GM19397 (cell line): ENCODE results near the gene SERPINA9.
"Not testable (repeated sequence)": the region's sequence is repeated elsewhere in the genome, so short reads cannot be mapped to it uniquely, and the experiment has no call there.

ENCODE experiments used
- ATAC-seq: cut with Tn5 transposase; IDR thresholded peaks from one replicate; pipeline ENCODE4 v1.9.1; 2021; ENCODE audit warnings: mild to moderate bottlenecking, moderate library complexity; ENCODE audit not compliant: unreplicated experiment

SERPINA9 gene, protein sequence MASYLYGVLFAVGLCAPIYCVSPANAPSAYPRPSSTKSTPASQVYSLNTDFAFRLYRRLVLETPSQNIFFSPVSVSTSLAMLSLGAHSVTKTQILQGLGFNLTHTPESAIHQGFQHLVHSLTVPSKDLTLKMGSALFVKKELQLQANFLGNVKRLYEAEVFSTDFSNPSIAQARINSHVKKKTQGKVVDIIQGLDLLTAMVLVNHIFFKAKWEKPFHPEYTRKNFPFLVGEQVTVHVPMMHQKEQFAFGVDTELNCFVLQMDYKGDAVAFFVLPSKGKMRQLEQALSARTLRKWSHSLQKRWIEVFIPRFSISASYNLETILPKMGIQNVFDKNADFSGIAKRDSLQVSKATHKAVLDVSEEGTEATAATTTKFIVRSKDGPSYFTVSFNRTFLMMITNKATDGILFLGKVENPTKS

GRCh38 chr14:94476023-94476422 lies at the start of gene SERPINA9:
SERPINA9 (minus strand) TSS chr14:94476197; CDS start chr14:94469840, 6,357 bp downstream.
- ATAC-seq = no peak

- no peak for ATAC-seq
These were observed 48.1 kb upstream of the SERPINA9 start for GRCh38 chr14:94524093-94524492.

- no peak for ATAC-seq
These were observed 47.3 kb upstream of the SERPINA9 start for GRCh38 chr14:94523265-94523664.

DNA sequence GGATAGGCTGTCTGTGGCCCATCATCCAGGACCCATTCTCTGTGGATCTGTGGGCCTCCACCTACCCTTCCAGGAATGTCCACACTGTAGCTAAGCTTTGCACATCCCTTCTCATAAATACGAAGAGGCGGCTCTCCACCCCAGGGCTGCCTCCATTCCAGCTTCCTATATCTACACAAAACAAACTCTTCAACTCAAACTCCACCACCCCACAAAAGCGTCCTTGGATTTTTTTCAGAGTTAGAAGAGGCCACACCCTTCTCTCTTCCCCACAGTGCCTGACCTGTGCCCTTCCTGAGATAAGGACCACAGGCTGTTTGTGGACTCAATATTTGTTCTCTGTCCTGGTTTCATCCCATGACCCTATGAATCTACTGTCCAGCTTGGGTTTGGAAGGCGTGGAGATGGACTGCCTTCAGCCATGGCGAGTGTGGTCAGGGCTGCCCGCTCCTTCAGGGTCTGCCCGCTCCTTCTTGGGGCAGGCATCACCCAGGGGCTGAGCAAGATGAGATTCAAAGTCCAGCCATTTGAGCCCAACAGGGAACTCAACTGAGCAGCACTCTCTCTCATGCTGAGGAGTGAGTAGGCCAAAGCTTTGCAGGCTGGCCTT lies 46.2 kb upstream of the SERPINA9 start:
- ATAC-seq = no peak

DNA sequence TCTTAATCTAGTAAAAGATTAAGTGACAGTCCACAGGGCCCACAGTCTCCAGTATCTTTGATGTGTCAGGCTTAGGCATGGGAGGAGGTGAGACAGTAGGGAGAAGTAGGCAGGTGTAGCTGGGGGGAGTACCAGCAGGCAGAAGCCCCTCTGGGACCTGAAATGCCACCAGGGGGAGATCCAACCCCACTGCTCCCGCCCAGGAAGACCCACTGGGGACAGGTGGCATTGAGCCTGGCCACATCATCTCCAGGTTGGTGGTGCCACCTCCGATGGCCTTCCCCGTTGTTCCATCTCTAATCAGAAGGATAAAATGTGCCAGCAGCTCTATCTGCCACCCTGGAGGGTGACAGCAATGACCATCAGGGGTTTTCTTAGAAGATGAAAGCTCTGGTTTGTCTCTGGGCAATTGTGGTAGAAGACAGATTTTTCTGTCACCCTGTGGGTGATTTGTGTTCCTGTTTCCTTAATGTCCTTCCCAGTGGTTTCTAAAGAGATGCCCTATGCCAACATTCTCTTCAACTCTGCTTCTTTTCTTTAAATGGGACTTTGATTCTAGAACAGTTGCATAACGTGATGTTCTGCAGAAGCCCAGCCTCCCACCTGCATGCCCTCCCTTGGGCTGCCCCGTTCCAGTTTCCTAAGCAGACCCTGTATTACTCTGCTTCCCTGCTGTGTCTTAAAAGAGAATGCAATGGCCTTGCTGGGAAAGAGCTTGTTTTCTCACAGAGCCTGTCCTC lies 45.5 kb upstream of the SERPINA9 start:
- ATAC-seq = no peak

GRCh38 chr14:94517641-94518257 lies 41.8 kb upstream of the SERPINA9 start:
- ATAC-seq = no peak

- ATAC-seq = no peak
These were observed 41.2 kb upstream of the SERPINA9 start for GRCh38 chr14:94517248-94517640.

DNA sequence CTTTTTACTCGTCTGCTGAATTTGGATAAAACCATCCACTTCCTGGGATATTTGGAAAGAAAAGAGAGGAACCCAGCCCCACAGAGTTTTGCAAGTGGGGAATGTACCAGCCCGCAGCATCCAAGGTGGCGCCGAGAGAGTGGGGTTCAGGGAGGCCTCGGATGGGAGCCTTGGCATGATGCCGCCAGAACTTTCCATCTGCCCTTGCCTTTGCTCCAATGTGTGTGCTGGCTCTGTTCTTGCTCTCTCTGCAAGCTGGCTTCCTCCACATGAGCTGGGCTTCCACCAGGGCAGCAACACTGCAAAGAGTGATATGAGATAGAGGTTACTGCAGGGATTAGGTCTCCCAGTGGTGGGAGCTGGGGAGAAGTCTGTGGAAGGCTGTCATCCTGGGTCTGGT lies 39.9 kb upstream of the SERPINA9 start:
- ATAC-seq = no peak

- ATAC-seq = no peak
These were observed 39.4 kb upstream of the SERPINA9 start for GRCh38 chr14:94515426-94515825.

DNA sequence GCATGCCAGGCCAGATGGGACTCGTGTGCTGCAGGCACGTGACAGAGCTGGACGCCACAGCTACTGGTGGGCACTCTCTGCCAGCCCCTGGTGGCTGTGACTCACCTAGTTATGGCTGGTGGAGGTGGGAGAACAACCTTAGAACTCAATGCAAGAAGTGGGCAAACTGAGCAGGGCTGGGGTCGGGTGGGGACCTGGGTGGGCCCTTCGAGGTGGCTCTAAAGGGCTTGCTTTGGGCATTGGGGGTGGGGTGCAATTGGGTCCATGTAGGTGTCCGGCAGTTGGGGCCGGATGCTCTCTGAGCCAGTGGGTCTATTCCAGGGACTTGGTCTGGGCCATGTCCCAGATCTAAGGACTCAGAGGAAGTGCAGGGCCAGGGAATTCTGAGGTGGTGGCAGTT lies 38.4 kb upstream of the SERPINA9 start:
- ATAC-seq = no peak

DNA sequence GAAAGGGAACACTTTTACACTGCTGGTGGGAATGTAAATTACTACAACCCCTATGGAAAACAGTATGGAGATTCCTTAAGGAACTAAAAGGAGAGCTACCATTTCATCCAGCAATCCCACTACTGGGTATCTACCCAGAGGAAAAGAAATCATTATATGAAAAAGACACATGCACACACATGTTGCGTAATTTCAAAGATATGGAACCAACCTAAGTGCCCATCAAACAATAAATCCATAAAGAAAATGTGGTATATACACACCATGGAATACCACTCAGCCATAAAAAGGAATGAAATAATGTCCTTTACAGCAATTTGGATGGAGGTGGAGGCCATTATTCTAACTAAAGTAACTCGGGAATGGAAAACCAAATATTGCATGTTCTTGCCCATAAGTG lies 34.5 kb upstream of the SERPINA9 start:
- ATAC-seq = not testable (repeated sequence)

GRCh38 chr14:94509356-94509755 lies 33.4 kb upstream of the SERPINA9 start, which contains the start of gene SERPINA12:
SERPINA12 (minus strand) TSS chr14:94509469; CDS start chr14:94498397, 11,072 bp downstream.
- no peak for ATAC-seq

GRCh38 chr14:94505641-94506040 lies 29.6 kb upstream of the SERPINA9 start:
- no peak for ATAC-seq

DNA sequence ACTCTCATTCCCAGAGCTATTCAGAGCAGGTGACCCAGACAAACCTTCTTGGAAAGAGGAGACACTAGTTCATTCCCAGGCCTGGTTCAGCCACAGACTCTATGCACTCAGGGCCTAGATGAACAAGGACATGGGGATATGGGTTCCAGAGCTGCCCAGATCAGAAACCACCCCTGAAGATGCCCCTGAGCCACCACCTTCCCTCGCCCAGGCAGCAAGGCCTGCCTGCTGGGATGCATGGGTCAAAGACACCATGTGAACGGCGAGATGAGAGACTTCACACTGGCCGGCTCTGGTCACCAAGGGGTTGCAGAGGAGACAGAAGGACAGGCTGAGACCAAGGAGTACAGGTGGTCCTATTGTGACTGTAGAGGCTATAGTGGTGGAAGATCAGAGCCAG lies 29.2 kb upstream of the SERPINA9 start:
- ATAC-seq = no peak

DNA sequence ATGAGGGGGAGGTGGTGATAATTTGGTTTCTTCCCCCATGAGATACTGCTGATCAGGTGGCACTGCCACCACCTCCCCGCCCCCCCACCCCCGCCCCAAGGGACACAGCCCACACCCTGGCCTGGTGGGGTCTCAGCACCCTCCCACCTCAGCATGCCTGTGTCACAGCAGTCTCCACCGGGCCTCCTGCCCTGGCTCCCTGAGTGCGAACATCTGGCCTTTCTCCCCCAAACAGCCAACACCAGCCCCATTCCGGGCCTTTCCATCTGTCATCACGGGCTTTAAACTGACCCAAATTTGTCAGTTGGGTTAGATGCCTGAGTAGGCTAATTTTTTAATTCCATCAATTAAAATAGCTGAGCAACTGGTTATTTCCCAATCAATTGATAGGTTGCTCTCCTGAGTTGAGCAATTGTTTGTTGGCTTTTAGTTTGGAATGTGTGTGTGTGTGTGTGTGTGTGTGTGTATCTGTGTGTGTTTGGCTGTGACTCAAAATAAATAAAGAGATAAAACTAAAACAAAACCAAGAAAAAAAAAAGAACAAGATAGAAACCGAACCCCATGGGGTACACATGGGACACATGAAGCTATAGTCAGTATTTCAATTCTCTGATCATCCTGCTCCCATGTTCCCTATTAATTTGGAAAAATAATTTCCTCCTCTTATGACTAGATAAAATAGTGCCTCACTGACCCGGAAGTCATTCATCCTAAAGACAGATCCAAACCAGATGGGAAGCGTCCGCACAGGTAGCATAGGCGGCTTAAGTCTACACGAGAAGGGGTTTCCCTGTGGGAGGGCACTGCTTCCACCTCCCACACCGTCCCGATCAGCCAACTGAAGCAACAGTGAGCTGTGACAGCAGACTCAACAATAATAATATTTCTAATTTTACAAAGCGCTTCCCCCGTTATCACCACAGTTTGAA lies 25.9 kb upstream of the SERPINA9 start:
- ATAC-seq = no peak

GRCh38 chr14:94500264-94500663 lies 24.3 kb upstream of the SERPINA9 start:
- no peak for ATAC-seq

- ATAC-seq = no peak
These were observed 23.7 kb upstream of the SERPINA9 start for GRCh38 chr14:94499673-94500072.

- ATAC-seq = no peak
These were observed 22.2 kb upstream of the SERPINA9 start for GRCh38 chr14:94498215-94498614.

- no peak for ATAC-seq
These were observed 18.1 kb upstream of the SERPINA9 start for GRCh38 chr14:94494085-94494484.

GRCh38 chr14:94491511-94491910 lies 15.5 kb upstream of the SERPINA9 start:
- ATAC-seq = no peak
